ENCODE results near the gene LYPD3.
"Not testable (repeated sequence)": the region's sequence is repeated elsewhere in the genome, so short reads cannot be mapped to it uniquely, and the experiment has no call there.

Gene LYPD3

GRCh38 chr19:43460362-43461016 lies 4.9 kb downstream of the LYPD3 start:
- no peak for DNase-seq

- DNase-seq: no peak
Measured at GRCh38 chr19:43457809-43458208, 7.6 kb downstream of the LYPD3 start.

GRCh38 chr19:43455321-43456113 lies 9.9 kb downstream of the LYPD3 start:
- no peak for DNase-seq

GRCh38 chr19:43454031-43454430 lies 11.4 kb downstream of the LYPD3 start:
- DNase-seq: no peak

GRCh38 chr19:43452582-43452981 lies 12.8 kb downstream of the LYPD3 start:
- DNase-seq: no peak

- no peak for DNase-seq
Measured at GRCh38 chr19:43450545-43450997, 14.8 kb downstream of the LYPD3 start.

- no peak for DNase-seq
Measured at GRCh38 chr19:43447655-43448054, 17.8 kb downstream of the LYPD3 start.

GRCh38 chr19:43446746-43447489 lies 18.5 kb downstream of the LYPD3 start:
- DNase-seq: no peak

GRCh38 chr19:43445426-43445825 lies 20.0 kb downstream of the LYPD3 start:
- DNase-seq: no peak

- DNase-seq: no peak
Measured at GRCh38 chr19:43444531-43445287, 20.7 kb downstream of the LYPD3 start.

- not testable (repeated sequence) for DNase-seq
Measured at GRCh38 chr19:43444091-43444490, 21.3 kb downstream of the LYPD3 start.

GRCh38 chr19:43441716-43442115 lies 23.7 kb downstream of the LYPD3 start:
- DNase-seq: no peak

- no peak for DNase-seq
Measured at GRCh38 chr19:43439709-43440063, 25.7 kb downstream of the LYPD3 start.

- DNase-seq: no peak
Measured at GRCh38 chr19:43439032-43439708, 26.2 kb downstream of the LYPD3 start.

- DNase-seq: no peak
Measured at GRCh38 chr19:43438291-43439031, 26.9 kb downstream of the LYPD3 start.

- no peak for DNase-seq
Measured at GRCh38 chr19:43437712-43438111, 27.7 kb downstream of the LYPD3 start.

- DNase-seq: not testable (repeated sequence)
Measured at GRCh38 chr19:43437284-43437683, 28.1 kb downstream of the LYPD3 start.

- DNase-seq: no peak
Measured at GRCh38 chr19:43435775-43436174, 29.6 kb downstream of the LYPD3 start.

- DNase-seq: no peak
Measured at GRCh38 chr19:43433689-43434088, 31.7 kb downstream of the LYPD3 start.

- no peak for DNase-seq
Measured at GRCh38 chr19:43433358-43433673, 32.1 kb downstream of the LYPD3 start.

- DNase-seq: no peak
Measured at GRCh38 chr19:43430976-43431375, 34.4 kb downstream of the LYPD3 start.

Measured in activated gamma-delta T cell (primary cell).